GM12892 (cell line): ENCODE measurements around the gene PIK3R2.

Experiments used
- POLR2A ChIP-seq: IDR thresholded peaks from 2 replicates; pipeline ENCODE4 v1.6.1; 2011; ENCODE audit warnings: low read depth, low read length, control low read depth
- POLR2AphosphoS5 ChIP-seq: IDR thresholded peaks from 2 replicates; pipeline ENCODE4 v1.6.1; 2011; ENCODE audit warnings: low read depth, low read length, control low read depth
- TAF1 ChIP-seq: IDR thresholded peaks from 2 replicates; pipeline ENCODE4 v1.6.1; 2011; ENCODE audit warnings: low read depth, mild to moderate bottlenecking, control low read depth, low read length, borderline replicate concordance

DNA sequence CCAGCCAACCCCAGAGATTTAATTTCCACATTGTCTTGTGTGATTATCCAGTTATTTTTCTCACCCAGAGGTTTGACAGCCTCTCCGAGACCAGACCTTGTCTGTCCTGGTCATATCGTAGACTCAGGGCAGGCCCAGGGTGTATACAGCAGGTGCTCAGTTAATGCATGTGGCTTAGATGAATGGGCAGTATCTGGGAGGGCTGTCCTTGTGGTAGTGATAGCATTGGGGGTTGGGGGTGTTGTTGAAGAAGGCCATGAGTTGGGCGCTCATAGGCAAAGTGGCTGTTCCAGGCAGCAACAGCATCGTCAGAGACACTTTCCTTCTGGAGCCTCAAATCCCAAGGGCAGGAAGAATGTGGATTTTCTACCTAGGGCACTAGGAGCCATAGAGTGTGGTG lies 38.5 kb upstream of the PIK3R2 start:
- TF ChIP-seq POLR2AphosphoS5 (no peak), TAF1 (no peak), POLR2A (no peak)
